ENCODE data around the gene STRBP.
A peak's percentile ranks its signal among the peaks of the same experiment; 100 is the strongest.
"Not testable (repeated sequence)": the region's sequence is repeated elsewhere in the genome, so short reads cannot be mapped to it uniquely, and the experiment has no call there.

The STRBP gene

GRCh38 chr9:123282362-123283047, 14.1 kb upstream of the STRBP start:
- peak; percentile 38 for DNase-seq

GRCh38 chr9:123281659-123282350, 13.4 kb upstream of the STRBP start:
- DNase-seq, result no peak

GRCh38 chr9:123278879-123279493, 10.6 kb upstream of the STRBP start:
- not testable (repeated sequence) for DNase-seq

GRCh38 chr9:123278361-123278760, 10.0 kb upstream of the STRBP start:
- DNase-seq, result no peak

GRCh38 chr9:123276551-123276950, 8.2 kb upstream of the STRBP start:
- DNase-seq, result no peak

GRCh38 chr9:123271133-123271532, 2.7 kb upstream of the STRBP start:
- not testable (repeated sequence) for DNase-seq

GRCh38 chr9:123269281-123269680, 895 bp upstream of the STRBP start:
- no peak for DNase-seq

- DNase-seq, result no peak
Measured at GRCh38 chr9:123268199-123268464, 254 bp downstream of the STRBP start.

GRCh38 chr9:123267481-123268198, 746 bp downstream of the STRBP start:
- no peak for DNase-seq

GRCh38 chr9:123266655-123267399, 1.6 kb downstream of the STRBP start:
- no peak for DNase-seq

- no peak for DNase-seq
Measured at GRCh38 chr9:123265833-123266232, 2.6 kb downstream of the STRBP start.

- DNase-seq, result no peak
Measured at GRCh38 chr9:123263227-123263626, 5.2 kb downstream of the STRBP start.

- DNase-seq, result no peak
Measured at GRCh38 chr9:123262338-123262737, 6.0 kb downstream of the STRBP start.

GRCh38 chr9:123261006-123261677, 7.2 kb downstream of the STRBP start:
- no peak for DNase-seq

- no peak for DNase-seq
Measured at GRCh38 chr9:123260340-123260739, 8.0 kb downstream of the STRBP start.

- DNase-seq, result no peak
Measured at GRCh38 chr9:123257276-123257675, 11.1 kb downstream of the STRBP start.

- no peak for DNase-seq
Measured at GRCh38 chr9:123255718-123256117, 12.7 kb downstream of the STRBP start.

- DNase-seq, result no peak
Measured at GRCh38 chr9:123253204-123253603, 15.2 kb downstream of the STRBP start.

GRCh38 chr9:123251741-123252140, 16.6 kb downstream of the STRBP start:
- DNase-seq, result no peak

- no peak for DNase-seq
Measured at GRCh38 chr9:123251324-123251723, 17.1 kb downstream of the STRBP start.

- no peak for DNase-seq
Measured at GRCh38 chr9:123250504-123250903, 17.9 kb downstream of the STRBP start.

- not testable (repeated sequence) for DNase-seq
Measured at GRCh38 chr9:123249162-123249561, 19.2 kb downstream of the STRBP start.
